ENCODE data around the gene EAF1.
"Not testable (repeated sequence)": the region's sequence is repeated elsewhere in the genome, so short reads cannot be mapped to it uniquely, and the experiment has no call there.

Gene EAF1

DNA sequence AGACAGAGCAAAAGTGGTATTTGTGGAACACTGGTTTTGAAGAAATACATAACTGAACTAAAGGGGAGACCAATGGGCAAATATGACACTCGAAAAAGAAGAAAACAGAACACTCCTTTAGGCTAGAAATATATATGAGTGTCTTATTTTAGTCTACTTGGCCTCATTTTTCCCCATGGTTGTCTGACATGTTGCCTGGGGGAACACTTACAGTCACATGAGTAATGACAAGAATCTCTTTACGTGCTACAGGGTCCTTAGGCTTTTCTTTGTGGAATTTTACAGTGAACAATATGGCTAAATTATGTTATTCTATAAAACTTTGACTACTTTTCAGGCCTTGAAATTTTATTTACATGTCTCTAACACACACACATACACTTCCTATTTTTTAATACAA lies 17.6 kb upstream of the EAF1 start:
- H3K4me3 ChIP-seq (ENCODE audit: low read depth, low read length): no peak overlapping the region
- TF ChIP-seq, protein P1, sequence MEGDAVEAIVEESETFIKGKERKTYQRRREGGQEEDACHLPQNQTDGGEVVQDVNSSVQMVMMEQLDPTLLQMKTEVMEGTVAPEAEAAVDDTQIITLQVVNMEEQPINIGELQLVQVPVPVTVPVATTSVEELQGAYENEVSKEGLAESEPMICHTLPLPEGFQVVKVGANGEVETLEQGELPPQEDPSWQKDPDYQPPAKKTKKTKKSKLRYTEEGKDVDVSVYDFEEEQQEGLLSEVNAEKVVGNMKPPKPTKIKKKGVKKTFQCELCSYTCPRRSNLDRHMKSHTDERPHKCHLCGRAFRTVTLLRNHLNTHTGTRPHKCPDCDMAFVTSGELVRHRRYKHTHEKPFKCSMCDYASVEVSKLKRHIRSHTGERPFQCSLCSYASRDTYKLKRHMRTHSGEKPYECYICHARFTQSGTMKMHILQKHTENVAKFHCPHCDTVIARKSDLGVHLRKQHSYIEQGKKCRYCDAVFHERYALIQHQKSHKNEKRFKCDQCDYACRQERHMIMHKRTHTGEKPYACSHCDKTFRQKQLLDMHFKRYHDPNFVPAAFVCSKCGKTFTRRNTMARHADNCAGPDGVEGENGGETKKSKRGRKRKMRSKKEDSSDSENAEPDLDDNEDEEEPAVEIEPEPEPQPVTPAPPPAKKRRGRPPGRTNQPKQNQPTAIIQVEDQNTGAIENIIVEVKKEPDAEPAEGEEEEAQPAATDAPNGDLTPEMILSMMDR (IDR thresholded peaks at IDR 0.05; ENCODE audit: control insufficient read depth, extremely low read depth, insufficient read depth): no peak
- no peak for DNase-seq (ENCODE audit: low read depth)

DNA sequence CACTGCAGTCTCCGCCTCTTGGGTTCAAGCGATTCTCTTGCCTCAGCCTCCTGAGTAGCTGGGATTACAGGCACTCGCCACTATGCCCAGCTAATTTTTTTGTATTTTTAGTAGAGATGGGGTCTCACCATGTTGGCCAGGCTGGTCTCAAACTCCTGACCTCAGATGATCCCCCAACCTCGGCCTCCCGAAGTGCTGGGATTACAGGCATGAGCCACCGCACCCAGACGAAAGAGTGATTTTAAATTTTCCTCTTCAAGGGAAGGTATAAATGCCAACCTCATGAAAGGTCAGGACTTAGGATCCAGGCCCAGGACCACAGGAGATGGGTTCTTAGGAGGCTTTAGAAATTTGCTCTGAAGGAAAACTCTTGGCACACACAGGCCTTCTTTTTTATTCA lies 16.4 kb upstream of the EAF1 start:
- not testable (repeated sequence) for DNase-seq (ENCODE audit: low read depth); H3K4me3 ChIP-seq (ENCODE audit: low read depth, low read length)

DNA sequence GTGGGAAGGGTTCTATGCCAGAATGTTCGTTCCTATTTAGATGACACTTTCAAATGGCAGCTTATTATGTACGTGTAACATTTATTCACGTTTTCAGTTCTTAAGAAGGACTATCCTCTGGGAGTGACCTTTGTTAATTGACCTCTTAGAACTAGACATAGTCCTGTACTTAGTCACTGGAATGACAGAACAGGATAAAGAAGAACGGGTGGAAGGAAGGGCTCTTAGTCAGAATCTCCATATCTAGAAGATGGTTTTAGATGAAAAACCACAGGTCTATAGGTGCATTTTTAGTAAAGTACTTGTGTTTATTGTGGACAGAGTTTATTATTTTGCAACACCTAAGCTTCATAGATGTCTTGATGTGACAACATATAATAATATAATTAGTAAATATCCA lies 6.5 kb upstream of the EAF1 start:
- no peak for DNase-seq (ENCODE audit: low read depth)
- TF ChIP-seq, protein P1 (IDR thresholded peaks at IDR 0.05; ENCODE audit: control insufficient read depth, extremely low read depth, insufficient read depth): no peak
- H3K4me3 ChIP-seq (ENCODE audit: low read depth, low read length): no peak overlapping the region

DNA sequence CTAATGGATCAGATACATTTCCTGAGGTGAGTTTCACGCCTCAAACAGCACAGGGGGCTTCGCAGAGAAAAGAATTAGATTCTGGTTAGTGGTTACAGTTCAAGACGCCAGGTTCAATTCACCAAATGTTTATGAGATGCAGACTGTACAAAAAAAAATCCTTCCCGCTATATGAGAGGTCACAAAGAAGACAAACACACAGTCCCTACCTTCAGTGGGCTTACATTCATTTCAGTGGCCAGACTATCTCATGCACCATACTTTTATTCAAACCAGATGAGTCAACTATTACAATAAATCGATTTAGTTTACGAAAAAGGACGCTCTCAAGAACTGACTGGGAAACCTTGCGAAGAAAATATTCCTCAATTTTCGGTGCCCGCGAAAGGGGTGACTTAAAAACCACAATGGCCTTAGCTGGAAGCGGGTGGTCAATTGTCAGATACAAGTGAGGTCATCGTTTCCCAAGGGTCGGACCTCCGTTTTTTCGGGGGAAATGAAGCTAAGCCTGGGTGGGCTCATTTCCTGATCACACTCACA lies 749 bp upstream of the EAF1 start:
- H3K4me3 ChIP-seq (ENCODE audit: low read depth, low read length): peak overlapping the region; percentile 99
- TF ChIP-seq, protein P1 (IDR thresholded peaks at IDR 0.05; ENCODE audit: control insufficient read depth, extremely low read depth, insufficient read depth): no peak
- no peak for DNase-seq (ENCODE audit: low read depth)

DNA sequence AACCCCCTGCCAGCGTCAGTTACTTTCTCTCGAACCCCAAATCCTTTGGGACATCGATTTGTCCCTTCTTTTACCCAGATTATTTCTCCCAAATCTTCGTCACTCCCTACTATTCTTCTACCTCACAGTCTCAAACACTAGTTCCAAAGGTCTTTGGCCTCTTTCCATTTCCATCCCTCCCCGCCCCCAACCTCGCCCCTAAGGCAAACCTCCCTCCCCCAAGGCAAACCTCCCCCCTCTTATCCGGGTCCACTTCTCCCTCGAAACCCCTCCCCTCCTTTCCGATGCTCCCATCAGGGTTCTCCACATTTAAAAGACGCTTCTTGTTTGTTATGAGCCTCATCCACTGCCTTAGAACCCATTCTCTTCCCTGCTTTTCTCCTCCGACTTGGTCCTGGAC lies 583 bp downstream of the EAF1 start:
- peak overlapping the region; percentile 99 for H3K4me3 ChIP-seq (ENCODE audit: low read depth, low read length)
- TF ChIP-seq, protein P1 (IDR thresholded peaks at IDR 0.05; ENCODE audit: control insufficient read depth, extremely low read depth, insufficient read depth): no peak
- DNase-seq (ENCODE audit: low read depth): no peak

DNA sequence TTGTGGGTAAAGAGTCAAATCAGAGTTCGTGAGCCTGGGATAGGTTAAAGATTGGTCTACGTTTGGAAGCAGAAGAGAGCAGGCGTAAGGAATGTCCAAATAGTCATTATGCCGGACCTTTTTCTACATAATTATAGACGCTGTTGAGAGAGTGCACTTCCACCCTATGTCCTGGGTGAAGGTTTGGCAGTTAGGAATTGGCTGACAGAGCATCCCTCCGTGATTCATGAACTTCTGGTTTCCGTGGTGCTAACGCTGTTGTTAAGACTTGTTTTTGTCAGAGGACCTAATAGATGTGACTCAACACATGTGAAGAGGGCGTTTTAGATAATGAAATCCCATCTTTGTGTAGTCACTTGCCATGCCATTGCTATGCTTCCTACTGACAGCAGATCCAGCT lies 1.1 kb downstream of the EAF1 start:
- TF ChIP-seq, protein P1 (IDR thresholded peaks at IDR 0.05; ENCODE audit: control insufficient read depth, extremely low read depth, insufficient read depth): no peak
- H3K4me3 ChIP-seq (ENCODE audit: low read depth, low read length): peak overlapping the region; percentile 99
- DNase-seq (ENCODE audit: low read depth): no peak

DNA sequence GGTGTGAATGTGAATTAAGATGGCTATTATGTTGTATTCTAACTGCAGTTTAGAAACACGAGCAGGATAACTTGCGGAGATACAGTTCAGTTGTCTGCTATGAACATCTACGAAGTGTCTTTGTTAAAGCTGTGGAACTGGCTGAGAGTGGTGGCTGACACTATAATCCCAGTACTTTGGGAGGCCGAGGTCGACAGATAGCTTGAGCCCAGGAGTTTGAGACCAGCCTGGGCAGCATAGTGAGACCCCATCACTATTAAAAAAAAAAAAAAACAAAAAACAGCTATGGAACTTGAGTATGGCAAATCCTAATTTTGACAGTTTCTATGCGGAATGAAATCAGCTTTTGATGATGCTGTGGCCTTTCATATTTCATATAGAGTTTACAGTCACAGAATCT lies 1.7 kb downstream of the EAF1 start:
- TF ChIP-seq, protein P1 (IDR thresholded peaks at IDR 0.05; ENCODE audit: control insufficient read depth, extremely low read depth, insufficient read depth): no peak
- H3K4me3 ChIP-seq (ENCODE audit: low read depth, low read length): peak overlapping the region; percentile 99; the same call in 1 of the 2 replicates

More for the DNA sequence above, 1.7 kb downstream of the EAF1 start:
- no peak for DNase-seq (ENCODE audit: low read depth)

All from LNCaP clone FGC (cell line).